PC-9 (cell line): ENCODE measurements around the gene STRIP2. TPM values are rescaled to one million over a fixed set of nuclear protein-coding genes. Genes with fewer than 3 reads are reported as not detected.

ENCODE experiments used
- BruUV-seq: library from RNA; stranded (reverse); fragments of 400-500 nt; replicated peaks from 2 replicates; lab custom pipeline; 2021; lab: Mats Ljungman, UMichigan
- CTCF ChIA-PET: fragments of 300-600 bp; sonication (Branson Sonifier 250); formaldehyde crosslinking; loops from one replicate; lab custom pipeline; 2022; ENCODE audit warnings: antibody characterized with exemption; lab: Charles Lee
- POLR2A ChIA-PET: fragments of 300-600 bp; sonication (Branson Sonifier 250); formaldehyde crosslinking; loops from one replicate; lab custom pipeline; 2022; ENCODE audit warnings: antibody characterized with exemption; ENCODE audit not compliant: unreplicated experiment; lab: Charles Lee
- DNase-seq, 2 experiments: peaks; one replicate each; pipeline versions ENCODE4 v3.0.0 to v3.0.0-alpha.2; 2015 to 2022; ENCODE audit warnings: mixed read lengths in 1 of 2
- H2AFZ ChIP-seq: fragments of 200-600 bp; sonication (generic); 2 replicates; pipeline ENCODE4 v1.8.1; 2017; ENCODE audit warnings: antibody characterized with exemption
- H3F3A ChIP-seq: fragments of 200-600 bp; sonication (generic); 2 replicates; pipeline ENCODE4 v1.8.1; 2017; ENCODE audit warnings: antibody characterized with exemption, mild to moderate bottlenecking, low read depth; ENCODE audit not compliant: insufficient read depth
- H3K27ac ChIP-seq: fragments of 200-600 bp; sonication (generic); 2 replicates; pipeline ENCODE4 v1.6.1; 2016; ENCODE audit warnings: mixed run types
- H3K27me3 ChIP-seq: fragments of 200-600 bp; sonication (generic); 2 replicates; pipeline ENCODE4 v1.6.1; 2016; ENCODE audit warnings: low read depth, mixed run types; ENCODE audit not compliant: insufficient read depth
- H3K36me3 ChIP-seq: fragments of 200-600 bp; sonication (generic); 2 replicates; pipeline ENCODE4 v1.6.1; 2016; ENCODE audit warnings: low read depth, mixed run types
- H3K4me1 ChIP-seq: fragments of 200-600 bp; sonication (generic); replicated peaks from 2 replicates; pipeline ENCODE4 v1.6.1; 2016; ENCODE audit warnings: mixed run types; ENCODE audit not compliant: insufficient read depth
- H3K4me2 ChIP-seq: fragments of 200-600 bp; sonication (generic); 2 replicates; pipeline ENCODE4 v1.6.1; 2017; ENCODE audit warnings: mixed run types
- H3K4me3 ChIP-seq: fragments of 200-600 bp; sonication (generic); 2 replicates; pipeline ENCODE4 v1.6.1; 2016; ENCODE audit warnings: mixed run types
- H3K79me2 ChIP-seq: fragments of 200-600 bp; sonication (generic); 2 replicates; pipeline ENCODE4 v1.6.1; 2017; ENCODE audit warnings: low read depth, mixed run types
- H3K9me2 ChIP-seq: fragments of 200-600 bp; sonication (generic); 2 replicates; pipeline ENCODE4 v1.8.1; 2017; ENCODE audit warnings: mild to moderate bottlenecking; ENCODE audit not compliant: insufficient read depth
- H3K9me3 ChIP-seq: fragments of 200-600 bp; sonication (generic); 2 replicates; pipeline ENCODE4 v1.8.1; 2016; ENCODE audit warnings: low read depth; ENCODE audit not compliant: insufficient read depth
- H4K20me1 ChIP-seq: fragments of 200-600 bp; sonication (generic); 2 replicates; pipeline ENCODE4 v1.8.1; 2017; ENCODE audit not compliant: insufficient read depth
- CTCF ChIP-seq: fragments of 200-600 bp; sonication (generic); conservative IDR thresholded peaks from 2 replicates; pipeline ENCODE4 v1.6.1; 2017; ENCODE audit warnings: mixed run types, antibody characterized with exemption, mild to moderate bottlenecking, moderate library complexity
- EZH2 ChIP-seq: fragments of 200-600 bp; sonication (generic); IDR thresholded peaks from 2 replicates; pipeline ENCODE4 v1.8.0; 2017; ENCODE audit warnings: antibody characterized with exemption, low read depth
- intact Hi-C: fragments of 100-400 bp; cut with micrococcal nuclease; formaldehyde crosslinking; loops from one replicate; pipeline ENCODE4 v1.10.0; 2022; ENCODE audit not compliant: unreplicated experiment
- total RNA-seq: library from RNA; stranded (reverse); gene quantifications from 2 replicates; pipeline ENCODE4 v1.2.3, GENCODE V29; 2021

STRIP2 gene
- total RNA-seq, 1 experiment from 2014 or later, result 9.5 TPM

GRCh38 chr7:129464194-129464593 lies 30.0 kb downstream of the STRIP2 start:
- Histone ChIP-seq H3K4me2 (no peak overlapping the region), H3K4me3 (no peak overlapping the region), H3K36me3 (peaks cover 51% of the 10 kb centered on the region), H3K27me3 (no peaks in the 10 kb centered on the region), H2AFZ (no peak overlapping the region), H3K4me1 (peaks cover 25% of the 10 kb centered on the region), H3K9me3 (no peaks in the 10 kb centered on the region), H3K79me2 (no peaks in the 10 kb centered on the region), H3K9me2 (peaks cover 6% of the 10 kb centered on the region; the same call in 1 of the 2 replicates), H3K27ac (no peak overlapping the region), H4K20me1 (no peaks in the 10 kb centered on the region), H3F3A (peaks cover 18% of the 10 kb centered on the region)
- ChIA-PET POLR2A (no interaction called here), CTCF (interaction anchor here (0.6 to 0.7 kb wide), 3 partner anchors 110 to 726 kb away, joined by 3 to 17 read pairs (median 15); no protein-coding TSS in a partner anchor)
- BruUV-seq, result no TSS peak
- no peak for DNase-seq
- TF ChIP-seq EZH2, result no peak
- no peak for TF ChIP-seq CTCF
- intact Hi-C loops, result no loop called here

GRCh38 chr7:129465080-129465479 lies 30.8 kb downstream of the STRIP2 start:
- H3K9me2 ChIP-seq, result peaks cover 2% of the 10 kb centered on the region; the same call in 1 of the 2 replicates
- H3K4me3 ChIP-seq, result no peak overlapping the region
- DNase-seq, result no peak
- peaks cover 26% of the 10 kb centered on the region for H3K4me1 ChIP-seq
- H4K20me1 ChIP-seq, result no peaks in the 10 kb centered on the region
- H3F3A ChIP-seq, result peaks cover 18% of the 10 kb centered on the region
- TF ChIP-seq EZH2 (no peak), CTCF (no peak)
- H3K9me3 ChIP-seq, result no peaks in the 10 kb centered on the region
- intact Hi-C loops, result no loop called here
- H2AFZ ChIP-seq, result no peak overlapping the region
- H3K79me2 ChIP-seq, result no peaks in the 10 kb centered on the region
- CTCF ChIA-PET, result interaction anchor here (0.6 to 0.7 kb wide), 3 partner anchors 109 to 727 kb away, joined by 3 to 17 read pairs (median 15); no protein-coding TSS in a partner anchor
- H3K36me3 ChIP-seq, result peaks cover 44% of the 10 kb centered on the region
- POLR2A ChIA-PET, result interaction anchor here (0.6 kb wide), 1 partner anchor 39 kb away, joined by 4 read pairs; no protein-coding TSS in a partner anchor
- no peak overlapping the region for H3K27ac ChIP-seq
- H3K27me3 ChIP-seq, result no peaks in the 10 kb centered on the region
- no TSS peak for BruUV-seq
- H3K4me2 ChIP-seq, result no peak overlapping the region

GRCh38 chr7:129466796-129467195 lies 32.6 kb downstream of the STRIP2 start:
- no peaks in the 10 kb centered on the region for H3K9me3 ChIP-seq
- peaks cover 38% of the 10 kb centered on the region for H3K4me1 ChIP-seq
- no peaks in the 10 kb centered on the region for H4K20me1 ChIP-seq
- H3K27ac ChIP-seq, result peak overlapping the region; percentile 80
- peaks cover 29% of the 10 kb centered on the region for H3F3A ChIP-seq
- ChIA-PET CTCF (interaction anchor here (0.5 kb wide), 1 partner anchor 170 kb away, joined by 4 read pairs; no protein-coding TSS in a partner anchor), POLR2A (no interaction called here)
- intact Hi-C loops, result no loop called here
- H3K4me3 ChIP-seq, result no peak overlapping the region
- DNase-seq, result no peak
- no peak overlapping the region for H2AFZ ChIP-seq
- peaks cover 46% of the 10 kb centered on the region for H3K36me3 ChIP-seq
- H3K79me2 ChIP-seq, result no peaks in the 10 kb centered on the region
- H3K4me2 ChIP-seq, result no peak overlapping the region
- BruUV-seq, result no TSS peak
- H3K27me3 ChIP-seq, result no peaks in the 10 kb centered on the region
- no peaks in the 10 kb centered on the region for H3K9me2 ChIP-seq
- no peak for TF ChIP-seq EZH2
- TF ChIP-seq CTCF, result no peak
